Subcutaneous abdominal adipose tissue (tissue), 5 donors: ENCODE results near the gene HKDC1.

ENCODE experiments used
- H3K27ac ChIP-seq: one replicate; pipeline ENCODE4 v1.7.0; 2013; ENCODE audit warnings: low read depth, mild to moderate bottlenecking, inconsistent platforms, low read length, moderate library complexity
- H3K27me3 ChIP-seq, 5 donors: one replicate each; pipeline ENCODE4 v1.7.0; 2013; ENCODE audit warnings: low read length in 5 of 5, inconsistent platforms in 1 of 5; ENCODE audit not compliant: control insufficient read depth in 5 of 5, insufficient read depth in 4 of 5
- H3K36me3 ChIP-seq, 5 donors: one replicate each; pipeline ENCODE4 v1.7.0; 2013; ENCODE audit warnings: low read length in 5 of 5; ENCODE audit not compliant: control insufficient read depth in 5 of 5, insufficient read depth in 5 of 5
- H3K4me1 ChIP-seq, 5 donors: one replicate each; pipeline ENCODE4 v1.7.0; 2013; ENCODE audit warnings: low read length in 5 of 5, mild to moderate bottlenecking in 3 of 5, moderate library complexity in 1 of 5; ENCODE audit not compliant: control insufficient read depth in 5 of 5, insufficient read depth in 5 of 5
- H3K4me3 ChIP-seq, 5 donors: one replicate each; pipeline ENCODE4 v1.7.0; 2013; ENCODE audit warnings: low read length in 5 of 5, low read depth in 1 of 5
- H3K9ac ChIP-seq, 5 donors: one replicate each; pipeline ENCODE4 v1.7.0; 2013; ENCODE audit warnings: low read length in 5 of 5, mild to moderate bottlenecking in 4 of 5, moderate library complexity in 3 of 5
- H3K9me3 ChIP-seq, 5 donors: one replicate each; pipeline ENCODE4 v1.7.0; 2013; ENCODE audit warnings: low read length in 5 of 5; ENCODE audit not compliant: control insufficient read depth in 5 of 5
- donor health status: healthy.
- donor health status: healthy.
- donor health status: healthy.
- donor health status: healthy.
- donor health status: healthy.

Gene HKDC1

DNA sequence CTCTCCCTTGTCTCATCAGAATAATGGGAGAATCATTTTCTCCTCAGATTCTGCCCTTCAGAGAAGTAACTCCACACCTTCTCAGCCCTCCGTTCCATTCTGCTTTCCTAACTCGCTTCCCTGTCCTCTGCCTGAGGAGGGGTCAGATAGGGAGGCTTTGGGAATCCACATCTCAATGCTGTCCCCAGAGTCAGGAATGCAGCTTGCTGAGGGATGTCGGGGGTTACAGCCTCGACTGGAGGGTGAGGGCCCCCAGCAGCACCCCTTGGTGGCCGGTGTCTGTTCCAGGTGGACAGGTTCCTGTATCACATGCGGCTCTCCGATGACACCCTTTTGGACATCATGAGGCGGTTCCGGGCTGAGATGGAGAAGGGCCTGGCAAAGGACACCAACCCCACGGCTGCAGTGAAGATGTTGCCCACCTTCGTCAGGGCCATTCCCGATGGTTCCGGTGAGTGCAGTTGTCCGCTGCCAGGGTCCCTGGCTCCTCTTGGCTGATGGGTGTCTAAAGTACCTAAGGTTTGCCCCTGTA lies 6.9 kb downstream of the HKDC1 start:
- Histone ChIP-seq H3K9ac (no peak overlapping the region), H3K4me3 (no peak overlapping the region), H3K27me3 (peaks cover 0 to 2% (median 0%) of the 10 kb centered on the region in 5 donors), H3K27ac (no peak overlapping the region), H3K4me1 (peaks cover 0 to 34% (median 14%) of the 10 kb centered on the region in 5 donors), H3K9me3 (no peaks in the 10 kb centered on the region), H3K36me3 (no peaks in the 10 kb centered on the region)

DNA sequence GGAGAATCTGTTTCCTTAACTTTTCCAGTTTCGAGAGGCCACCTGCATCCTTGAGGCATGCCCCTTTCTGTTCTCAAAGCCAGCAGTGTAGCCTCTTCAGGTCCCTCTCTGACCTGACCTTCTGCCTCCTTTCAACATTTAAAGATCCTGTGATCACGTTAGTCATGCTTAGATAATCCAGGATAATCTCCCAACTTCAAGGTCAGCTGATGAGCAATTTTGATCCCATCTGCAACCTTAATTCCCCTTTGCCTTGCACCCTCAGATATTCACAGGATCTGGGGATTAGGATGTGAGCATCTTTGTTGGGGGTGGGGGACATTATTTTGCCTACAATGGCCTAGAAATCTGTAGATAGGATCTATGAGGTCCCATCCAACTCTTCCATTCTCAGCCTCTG lies 8.0 kb downstream of the HKDC1 start:
- Histone ChIP-seq H3K9ac (no peak overlapping the region), H3K27me3 (peaks cover 0 to 2% (median 0%) of the 10 kb centered on the region in 5 donors), H3K36me3 (no peaks in the 10 kb centered on the region), H3K27ac (no peak overlapping the region), H3K4me1 (peaks cover 0 to 30% (median 13%) of the 10 kb centered on the region in 5 donors), H3K9me3 (no peaks in the 10 kb centered on the region), H3K4me3 (no peak overlapping the region)

DNA sequence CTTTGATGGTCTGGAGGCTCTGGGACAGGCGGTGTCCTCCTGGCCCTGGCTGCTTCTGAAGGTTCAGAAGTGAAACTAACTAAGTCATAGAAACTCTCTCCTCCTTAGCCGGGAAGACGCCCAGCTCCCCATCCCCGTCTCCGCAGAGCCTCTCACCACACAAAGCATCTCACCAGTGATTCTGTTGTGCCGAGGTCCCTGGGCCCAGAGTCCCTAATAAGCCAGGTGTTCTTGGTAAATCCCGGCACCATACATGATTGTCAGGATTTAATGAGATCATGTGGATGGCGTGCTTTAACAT lies 9.4 kb downstream of the HKDC1 start:
- no peaks in the 10 kb centered on the region for H3K36me3 ChIP-seq
- H3K4me1 ChIP-seq = peaks cover 0 to 29% (median 13%) of the 10 kb centered on the region in 5 donors
- no peaks in the 10 kb centered on the region for H3K9me3 ChIP-seq
- H3K4me3 ChIP-seq = peak overlapping the region in 2 of 5 donors; percentile 37 to 43
- H3K9ac ChIP-seq = no peak overlapping the region
- peaks cover 0 to 2% (median 0%) of the 10 kb centered on the region in 5 donors for H3K27me3 ChIP-seq
- H3K27ac ChIP-seq = no peak overlapping the region

DNA sequence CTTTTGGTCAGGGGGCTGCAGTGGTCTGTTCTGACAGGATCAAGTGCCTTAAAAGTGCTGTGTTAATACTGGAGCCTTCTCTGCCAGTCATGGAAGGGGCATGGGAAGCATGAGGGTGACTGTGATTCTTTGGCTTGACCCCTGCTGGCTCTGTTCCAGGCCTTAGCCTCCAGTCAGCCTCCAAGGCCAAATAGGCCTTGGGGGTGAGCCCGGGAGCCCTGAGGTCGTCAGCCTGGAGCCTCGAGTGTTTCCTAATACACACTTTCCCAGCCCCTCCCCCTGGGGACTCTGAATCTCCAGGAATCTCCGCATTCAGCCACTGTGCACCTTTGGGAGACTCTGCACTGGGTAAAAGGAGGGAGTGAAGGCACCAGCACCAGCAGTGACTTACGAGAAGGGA lies 10.0 kb downstream of the HKDC1 start:
- H3K27ac ChIP-seq = no peak overlapping the region
- no peaks in the 10 kb centered on the region for H3K9me3 ChIP-seq
- no peak overlapping the region for H3K9ac ChIP-seq
- peaks cover 0 to 2% (median 0%) of the 10 kb centered on the region in 5 donors for H3K27me3 ChIP-seq
- H3K4me3 ChIP-seq = no peak overlapping the region
- peaks cover 0 to 23% (median 13%) of the 10 kb centered on the region in 5 donors for H3K4me1 ChIP-seq
- no peaks in the 10 kb centered on the region for H3K36me3 ChIP-seq

DNA sequence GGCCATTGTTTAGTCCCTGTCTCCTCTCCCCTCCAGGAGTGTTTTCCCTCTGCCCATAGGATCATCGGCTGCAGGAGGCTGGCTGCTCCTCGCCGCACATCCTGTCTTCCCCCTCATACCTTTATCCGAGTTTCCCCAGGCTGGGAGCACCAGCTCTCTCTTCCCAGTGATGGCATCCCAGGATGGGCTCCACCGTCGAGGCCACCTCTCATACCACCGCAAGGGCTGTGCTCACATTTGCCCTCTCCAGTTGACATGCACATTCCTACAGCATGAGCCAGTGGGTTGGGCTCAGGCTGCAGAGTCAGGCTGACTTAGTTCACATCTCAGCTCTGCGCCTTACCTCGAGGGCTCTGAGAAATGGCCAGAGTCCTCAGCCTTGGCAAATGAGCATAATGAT lies 12.1 kb downstream of the HKDC1 start:
- Histone ChIP-seq H3K27me3 (no peaks in the 10 kb centered on the region), H3K9me3 (no peaks in the 10 kb centered on the region), H3K4me1 (peaks cover 0 to 15% (median 13%) of the 10 kb centered on the region in 5 donors), H3K27ac (no peak overlapping the region), H3K36me3 (no peaks in the 10 kb centered on the region), H3K9ac (no peak overlapping the region), H3K4me3 (no peak overlapping the region)

DNA sequence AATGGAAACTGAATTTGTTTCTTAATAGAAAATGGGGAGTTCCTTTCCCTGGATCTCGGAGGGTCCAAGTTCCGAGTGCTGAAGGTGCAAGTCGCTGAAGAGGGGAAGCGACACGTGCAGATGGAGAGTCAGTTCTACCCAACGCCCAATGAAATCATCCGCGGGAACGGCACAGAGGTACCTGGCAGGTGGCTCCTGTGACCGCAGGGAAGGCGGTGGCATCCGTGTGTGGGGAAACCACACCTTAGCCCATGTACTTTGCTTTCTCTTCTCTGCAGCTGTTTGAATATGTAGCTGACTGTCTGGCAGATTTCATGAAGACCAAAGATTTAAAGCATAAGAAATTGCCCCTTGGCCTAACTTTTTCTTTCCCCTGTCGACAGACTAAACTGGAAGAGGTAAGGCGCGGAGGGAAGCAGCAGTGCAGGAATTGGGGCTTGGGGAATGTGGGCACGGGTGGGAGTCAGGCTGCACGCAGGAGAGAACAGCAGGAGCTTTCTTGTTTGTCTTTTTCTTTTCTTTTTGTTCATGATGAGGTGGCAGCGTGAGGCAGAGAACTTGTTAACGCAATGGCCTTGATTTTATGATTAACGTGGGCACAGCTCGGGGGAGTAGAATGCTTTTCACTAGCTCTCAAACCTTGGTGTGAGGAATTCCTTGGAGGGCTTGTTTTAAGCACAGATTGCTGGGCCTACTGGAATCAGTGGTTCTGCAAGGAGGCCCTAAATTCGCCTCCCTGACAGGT lies 12.8 kb downstream of the HKDC1 start:
- H3K4me3 ChIP-seq = no peak overlapping the region
- no peaks in the 10 kb centered on the region for H3K36me3 ChIP-seq
- H3K9me3 ChIP-seq = no peaks in the 10 kb centered on the region
- peaks cover 0 to 18% (median 13%) of the 10 kb centered on the region in 5 donors for H3K4me1 ChIP-seq
- no peak overlapping the region for H3K27ac ChIP-seq
- no peaks in the 10 kb centered on the region for H3K27me3 ChIP-seq
- no peak overlapping the region for H3K9ac ChIP-seq

DNA sequence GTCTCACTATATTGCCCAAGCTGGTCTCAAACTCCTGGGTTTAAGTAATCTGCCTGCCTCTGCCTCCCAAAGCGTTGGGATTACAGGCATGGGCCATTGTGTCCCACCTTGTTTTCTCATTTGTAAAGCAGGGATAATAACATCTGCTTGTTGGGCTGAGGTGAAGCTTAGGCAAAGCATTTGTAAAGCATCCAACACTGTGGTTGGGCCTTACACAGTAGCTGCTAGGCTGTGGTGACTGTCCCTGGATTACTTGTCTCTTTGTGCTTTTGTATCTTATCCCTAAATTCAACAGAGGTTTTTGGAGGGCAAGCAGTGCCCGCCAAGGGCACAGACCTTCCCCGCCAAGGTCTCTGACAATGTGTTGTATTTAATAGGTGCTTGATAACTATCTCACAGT lies 14.3 kb downstream of the HKDC1 start:
- Histone ChIP-seq H3K4me3 (no peak overlapping the region), H3K9ac (no peak overlapping the region), H3K36me3 (no peaks in the 10 kb centered on the region), H3K9me3 (no peaks in the 10 kb centered on the region), H3K4me1 (peaks cover 0 to 18% (median 13%) of the 10 kb centered on the region in 5 donors), H3K27me3 (no peaks in the 10 kb centered on the region), H3K27ac (no peak overlapping the region)

DNA sequence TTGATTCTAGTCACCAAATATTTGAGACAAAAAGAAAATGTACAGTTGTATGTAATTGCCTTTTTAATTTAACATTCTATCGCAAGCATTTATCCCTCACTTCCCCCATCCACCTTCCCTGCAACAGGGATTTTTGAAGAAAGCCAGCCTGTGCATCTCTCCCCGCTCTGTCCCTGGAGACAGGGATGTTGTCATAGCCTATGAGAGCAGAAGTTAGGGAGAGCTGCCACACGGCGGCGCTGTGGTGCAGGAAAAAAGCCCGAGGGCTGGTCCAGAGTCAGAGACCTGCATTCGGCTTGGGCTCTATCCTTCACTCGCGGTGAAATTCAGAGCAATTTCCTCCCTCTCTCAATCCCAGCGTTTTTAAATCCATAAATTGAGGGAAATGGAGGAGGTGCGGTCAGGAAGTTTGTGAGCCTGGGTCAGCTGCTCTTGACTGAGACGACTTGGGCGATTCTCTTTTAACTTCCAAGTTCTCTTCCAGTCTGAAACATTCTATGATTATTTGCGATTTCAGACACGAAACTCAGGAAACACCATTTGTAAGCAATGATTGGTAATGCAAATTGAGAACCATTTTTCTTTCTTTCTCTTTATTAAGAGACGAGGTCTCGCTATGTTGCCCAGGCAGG lies 17.5 kb downstream of the HKDC1 start:
- no peaks in the 10 kb centered on the region for H3K27me3 ChIP-seq
- H3K36me3 ChIP-seq = no peaks in the 10 kb centered on the region
- no peak overlapping the region for H3K27ac ChIP-seq
- no peak overlapping the region for H3K9ac ChIP-seq
- no peaks in the 10 kb centered on the region for H3K9me3 ChIP-seq
- H3K4me1 ChIP-seq = peaks cover 0 to 18% (median 12%) of the 10 kb centered on the region in 5 donors
- no peak overlapping the region for H3K4me3 ChIP-seq

DNA sequence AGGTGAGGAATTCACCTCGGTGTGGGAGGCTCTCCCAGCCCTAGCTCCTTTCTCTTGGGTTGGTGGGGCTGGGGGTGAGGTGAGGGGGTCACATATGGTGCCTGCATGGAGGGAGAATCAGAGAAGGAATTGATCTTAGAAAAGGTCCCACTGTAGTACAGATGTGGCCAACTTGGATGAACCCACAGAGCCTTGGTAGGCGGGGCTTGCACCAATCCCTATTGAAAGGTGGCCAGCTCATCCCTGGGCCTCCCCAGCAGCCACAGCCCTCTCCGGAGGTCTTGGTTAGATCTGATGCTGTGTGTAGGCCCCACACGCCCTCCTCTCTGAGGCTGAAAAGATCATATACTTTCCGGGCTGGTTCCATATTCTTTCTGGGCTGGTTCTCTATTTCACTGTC lies 19.0 kb downstream of the HKDC1 start:
- H3K27me3 ChIP-seq = no peaks in the 10 kb centered on the region
- H3K36me3 ChIP-seq = no peaks in the 10 kb centered on the region
- peaks cover 0 to 18% (median 12%) of the 10 kb centered on the region in 5 donors for H3K4me1 ChIP-seq
- H3K9me3 ChIP-seq = no peaks in the 10 kb centered on the region
- no peak overlapping the region for H3K9ac ChIP-seq
- H3K27ac ChIP-seq = no peak overlapping the region
- H3K4me3 ChIP-seq = no peak overlapping the region

DNA sequence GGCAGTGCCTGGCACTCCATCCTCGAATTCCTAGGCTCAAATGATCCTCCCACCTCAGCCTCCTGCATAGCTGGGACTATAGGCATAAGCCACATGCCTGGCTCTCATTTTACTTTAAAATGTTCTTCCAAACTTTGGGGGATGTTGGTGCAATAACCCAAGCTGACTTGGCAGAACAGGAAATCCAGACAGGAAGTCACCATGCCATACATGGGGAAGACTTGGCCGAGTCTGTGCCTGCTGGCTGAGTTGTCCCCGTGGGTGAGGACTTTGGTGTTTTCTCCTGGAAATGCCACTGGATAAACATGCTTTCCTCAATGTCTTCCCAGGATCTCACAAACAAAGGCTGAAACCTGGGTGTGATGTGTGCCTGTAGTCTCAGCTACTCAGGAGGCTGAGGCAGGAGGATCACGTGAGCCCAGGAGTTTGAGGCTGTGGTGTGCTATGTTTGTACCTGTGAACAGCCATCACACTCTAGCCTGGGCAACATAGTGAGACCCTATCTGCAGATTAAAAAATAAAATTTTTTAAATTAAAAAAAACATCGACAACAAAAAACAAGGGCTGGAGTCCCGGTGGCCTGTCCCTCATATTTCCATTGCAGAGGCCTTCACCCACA lies 19.8 kb downstream of the HKDC1 start:
- Histone ChIP-seq H3K4me1 (peaks cover 0 to 18% (median 12%) of the 10 kb centered on the region in 5 donors), H3K27ac (no peak overlapping the region), H3K9ac (no peak overlapping the region), H3K9me3 (no peaks in the 10 kb centered on the region), H3K27me3 (no peaks in the 10 kb centered on the region), H3K36me3 (no peaks in the 10 kb centered on the region), H3K4me3 (no peak overlapping the region)
